HepG2 (cell line): ENCODE data around the gene PROC. TPM values are rescaled to one million over a fixed set of nuclear protein-coding genes. Genes with fewer than 3 reads are reported as not detected.

ENCODE experiments used
- AHR ChIP-seq: IDR thresholded peaks from 2 replicates; pipeline ENCODE4 v1.6.1; 2018; ENCODE audit warnings: missing genetic modification reagents, missing compliant biosample characterization
- NFKBIZ ChIP-seq: IDR thresholded peaks from 2 replicates; pipeline ENCODE4 v1.6.1; 2018; ENCODE audit warnings: missing genetic modification reagents, missing compliant biosample characterization
- polyA plus RNA-seq, 8 experiments: library from polyadenylated mRNA; depleted of rRNA in 3 of 8; stranded (reverse) in 7 of 8; unstranded in 1 of 8; fragments of >200 nt; fragmentation: Illumina TruSeq in 4 of 8; extraction: Trizol in 4 of 8; gene quantifications; 2 replicates each; pipeline versions ENCODE4 v1.2.1 to v1.2.3, GENCODE V29; 2011 to 2016; ENCODE audit warnings: low read depth in 4 of 8, missing spikeins in 1 of 8, mixed read lengths in 1 of 8; ENCODE audit not compliant: insufficient read depth in 1 of 8
- total RNA-seq, 5 experiments: library from RNA; depleted of rRNA; stranded (reverse); fragments of >200 nt; fragmentation: Illumina TruSeq; extraction: Trizol; gene quantifications; 2 replicates each; pipeline ENCODE4 v1.2.3, GENCODE V29; 2016; ENCODE audit warnings: low read depth in 1 of 5
- TF ChIP-seq, protein P1 (sequence below): sonication (generic); formaldehyde crosslinking; IDR thresholded peaks from 2 replicates; pipeline ENCODE4 v1.5.0; 2020; ENCODE audit warnings: mild to moderate bottlenecking, missing genetic modification reagents, borderline replicate concordance
- TF ChIP-seq, protein P2 (sequence below): IDR thresholded peaks from 2 replicates; pipeline ENCODE4 v1.6.1; 2018; ENCODE audit warnings: missing genetic modification reagents
- TF ChIP-seq, protein P3 (sequence below): sonication (generic); formaldehyde crosslinking; IDR thresholded peaks from 2 replicates; pipeline ENCODE4 v1.4.0; 2020; ENCODE audit warnings: mild to moderate bottlenecking, low read depth, missing genetic modification reagents

Gene PROC
- total and polyA plus RNA-seq, 2 of the 13 experiments (the other 11 are each of a cell fraction or from before 2014, with no cell fraction given), result 134 to 185 TPM

DNA sequence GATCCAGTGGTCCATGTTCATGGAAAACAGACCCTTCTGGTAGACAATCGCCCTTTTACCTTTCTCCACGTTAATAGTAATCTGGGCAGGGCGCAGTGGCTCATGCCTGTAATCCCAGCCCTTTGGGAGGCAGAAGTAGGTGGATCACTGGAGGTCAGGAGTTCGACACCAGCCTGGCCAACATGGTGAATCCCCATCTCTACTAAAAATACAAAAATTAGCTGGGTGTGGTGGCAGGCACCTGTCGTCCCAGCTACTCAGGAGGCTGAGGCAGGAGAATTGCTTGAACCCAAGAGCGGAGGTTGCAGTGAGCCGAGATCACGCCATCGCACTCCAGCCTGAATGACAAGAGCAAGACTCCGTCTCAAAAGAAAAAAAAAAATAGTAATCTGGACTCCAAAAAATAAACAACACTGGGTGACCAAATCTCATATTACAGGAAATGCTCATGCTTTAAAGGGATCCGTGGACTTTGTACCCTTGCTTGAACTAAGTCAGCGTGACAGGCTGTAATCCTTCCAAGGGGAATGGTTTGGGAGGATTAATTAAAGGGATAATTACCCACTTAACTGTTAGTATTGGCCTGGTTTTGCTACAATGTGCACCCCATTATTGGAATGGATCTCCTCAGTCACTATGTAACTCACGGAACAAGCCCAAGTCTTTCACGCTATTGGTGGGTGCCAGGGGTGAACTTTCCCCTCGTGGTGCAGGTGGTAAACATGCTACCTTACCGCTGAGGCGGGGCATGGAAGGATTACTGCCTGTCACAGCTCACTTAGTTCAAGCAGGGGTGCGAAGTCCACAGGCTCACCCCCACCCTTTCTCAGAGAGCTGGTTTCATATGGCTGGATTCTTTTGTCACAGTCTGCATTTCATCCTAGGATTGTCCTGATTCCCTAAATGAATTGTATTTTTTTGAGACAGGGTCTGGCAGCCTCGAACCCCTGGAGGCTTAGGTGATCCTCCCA, 36.7 kb downstream of the PROC start (continued):
- TF ChIP-seq, protein P1, sequence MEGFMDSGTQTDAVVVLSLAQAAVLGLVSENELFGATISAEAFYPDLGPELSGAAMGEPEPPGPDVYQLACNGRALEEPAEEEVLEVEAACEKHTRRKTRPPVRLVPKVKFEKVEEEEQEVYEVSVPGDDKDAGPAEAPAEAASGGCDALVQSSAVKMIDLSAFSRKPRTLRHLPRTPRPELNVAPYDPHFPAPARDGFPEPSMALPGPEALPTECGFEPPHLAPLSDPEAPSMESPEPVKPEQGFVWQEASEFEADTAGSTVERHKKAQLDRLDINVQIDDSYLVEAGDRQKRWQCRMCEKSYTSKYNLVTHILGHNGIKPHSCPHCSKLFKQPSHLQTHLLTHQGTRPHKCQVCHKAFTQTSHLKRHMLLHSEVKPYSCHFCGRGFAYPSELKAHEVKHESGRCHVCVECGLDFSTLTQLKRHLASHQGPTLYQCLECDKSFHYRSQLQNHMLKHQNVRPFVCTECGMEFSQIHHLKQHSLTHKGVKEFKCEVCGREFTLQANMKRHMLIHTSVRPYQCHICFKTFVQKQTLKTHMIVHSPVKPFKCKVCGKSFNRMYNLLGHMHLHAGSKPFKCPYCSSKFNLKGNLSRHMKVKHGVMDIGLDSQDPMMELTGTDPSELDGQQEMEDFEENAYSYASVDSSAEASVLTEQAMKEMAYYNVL (CRISPR knock-in tag), result peak; percentile 62; the same call in 1 of the 2 replicates
- peak; percentile 25 for TF ChIP-seq AHR (CRISPR knock-in tag)
- TF ChIP-seq, protein P2, sequence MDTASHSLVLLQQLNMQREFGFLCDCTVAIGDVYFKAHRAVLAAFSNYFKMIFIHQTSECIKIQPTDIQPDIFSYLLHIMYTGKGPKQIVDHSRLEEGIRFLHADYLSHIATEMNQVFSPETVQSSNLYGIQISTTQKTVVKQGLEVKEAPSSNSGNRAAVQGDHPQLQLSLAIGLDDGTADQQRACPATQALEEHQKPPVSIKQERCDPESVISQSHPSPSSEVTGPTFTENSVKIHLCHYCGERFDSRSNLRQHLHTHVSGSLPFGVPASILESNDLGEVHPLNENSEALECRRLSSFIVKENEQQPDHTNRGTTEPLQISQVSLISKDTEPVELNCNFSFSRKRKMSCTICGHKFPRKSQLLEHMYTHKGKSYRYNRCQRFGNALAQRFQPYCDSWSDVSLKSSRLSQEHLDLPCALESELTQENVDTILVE (CRISPR knock-in tag), result peak; percentile 90; the same call in 1 of the 2 replicates
- TF ChIP-seq, protein P3, sequence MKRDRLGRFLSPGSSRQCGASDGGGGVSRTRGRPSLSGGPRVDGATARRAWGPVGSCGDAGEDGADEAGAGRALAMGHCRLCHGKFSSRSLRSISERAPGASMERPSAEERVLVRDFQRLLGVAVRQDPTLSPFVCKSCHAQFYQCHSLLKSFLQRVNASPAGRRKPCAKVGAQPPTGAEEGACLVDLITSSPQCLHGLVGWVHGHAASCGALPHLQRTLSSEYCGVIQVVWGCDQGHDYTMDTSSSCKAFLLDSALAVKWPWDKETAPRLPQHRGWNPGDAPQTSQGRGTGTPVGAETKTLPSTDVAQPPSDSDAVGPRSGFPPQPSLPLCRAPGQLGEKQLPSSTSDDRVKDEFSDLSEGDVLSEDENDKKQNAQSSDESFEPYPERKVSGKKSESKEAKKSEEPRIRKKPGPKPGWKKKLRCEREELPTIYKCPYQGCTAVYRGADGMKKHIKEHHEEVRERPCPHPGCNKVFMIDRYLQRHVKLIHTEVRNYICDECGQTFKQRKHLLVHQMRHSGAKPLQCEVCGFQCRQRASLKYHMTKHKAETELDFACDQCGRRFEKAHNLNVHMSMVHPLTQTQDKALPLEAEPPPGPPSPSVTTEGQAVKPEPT (CRISPR knock-in tag), result peak; percentile 92; the same call in 1 of the 2 replicates
- TF ChIP-seq NFKBIZ, result peak; percentile 71; the same call in 1 of the 2 replicates
